HEK293T (cell line): ENCODE measurements around the gene SPRR2G.
A peak's percentile ranks its signal among the peaks of the same experiment; 100 is the strongest.
"Not testable (repeated sequence)": the region's sequence is repeated elsewhere in the genome, so short reads cannot be mapped to it uniquely, and the experiment has no call there.

Source experiments
- CTCF ChIA-PET: fragments of 350-600 bp; formaldehyde crosslinking; extraction: SDS; loops from one replicate; lab custom pipeline; 2021; ENCODE audit warnings: antibody characterized with exemption, inconsistent platforms; lab: Yijun Ruan, JAX
- POLR2A ChIA-PET: fragments of 350-600 bp; formaldehyde crosslinking; extraction: SDS; loops from one replicate; lab custom pipeline; 2020; ENCODE audit warnings: antibody characterized with exemption, inconsistent platforms; lab: Yijun Ruan, JAX
- DNase-seq: peaks from one replicate; pipeline ENCODE4 v3.0.0; 2012; ENCODE audit warnings: mixed read lengths; ENCODE audit errors: extremely low spot score
- ARNT ChIP-seq: fragments of 450-650 bp; IDR thresholded peaks from 2 replicates; pipeline ENCODE4 v1.6.1; 2017; ENCODE audit warnings: mild to moderate bottlenecking
- BHLHE40 ChIP-seq: fragments of 450-650 bp; IDR thresholded peaks from 2 replicates; pipeline ENCODE4 v1.6.1; 2016; ENCODE audit warnings: mild to moderate bottlenecking, moderate library complexity, borderline replicate concordance
- CTBP1 ChIP-seq: fragments of 450-650 bp; IDR thresholded peaks from 2 replicates; pipeline ENCODE4 v1.6.1; 2016; ENCODE audit warnings: borderline replicate concordance
- ELF4 ChIP-seq: fragments of 450-650 bp; IDR thresholded peaks from 2 replicates; pipeline ENCODE4 v1.6.1; 2017; ENCODE audit warnings: antibody characterized with exemption
- FOXA1 ChIP-seq: fragments of 450-650 bp; IDR thresholded peaks from 2 replicates; pipeline ENCODE4 v1.6.1; 2016; ENCODE audit warnings: mild to moderate bottlenecking
- FOXK2 ChIP-seq: fragments of 450-650 bp; IDR thresholded peaks from 2 replicates; pipeline ENCODE4 v1.6.1; 2016; ENCODE audit warnings: mild to moderate bottlenecking
- FOXM1 ChIP-seq: fragments of 450-650 bp; IDR thresholded peaks from 2 replicates; pipeline ENCODE4 v1.6.1; 2017; ENCODE audit warnings: mild to moderate bottlenecking, borderline replicate concordance
- HDGF ChIP-seq: fragments of 450-650 bp; IDR thresholded peaks from 2 replicates; pipeline ENCODE4 v1.6.1; 2017; ENCODE audit warnings: antibody characterized with exemption, borderline replicate concordance
- L3MBTL2 ChIP-seq: fragments of 450-650 bp; conservative IDR thresholded peaks from 2 replicates; pipeline ENCODE4 v1.6.1; 2016; ENCODE audit warnings: mild to moderate bottlenecking
- LEF1 ChIP-seq: fragments of 450-650 bp; IDR thresholded peaks from 2 replicates; pipeline ENCODE4 v1.6.1; 2017; ENCODE audit warnings: mild to moderate bottlenecking, borderline replicate concordance
- NFRKB ChIP-seq: fragments of 450-650 bp; IDR thresholded peaks from 2 replicates; pipeline ENCODE4 v1.6.1; 2016; ENCODE audit warnings: mild to moderate bottlenecking, moderate library complexity
- PKNOX1 ChIP-seq: fragments of 450-650 bp; IDR thresholded peaks from 2 replicates; pipeline ENCODE4 v1.6.1; 2016
- SP1 ChIP-seq: fragments of 450-650 bp; IDR thresholded peaks from 2 replicates; pipeline ENCODE4 v1.6.1; 2017
- SUZ12 ChIP-seq: fragments of 450-650 bp; IDR thresholded peaks from 2 replicates; pipeline ENCODE4 v1.6.1; 2016; ENCODE audit warnings: mild to moderate bottlenecking
- TARDBP ChIP-seq: fragments of 450-650 bp; IDR thresholded peaks from 2 replicates; pipeline ENCODE4 v1.6.1; 2016
- ZNF384 ChIP-seq: fragments of 450-650 bp; IDR thresholded peaks from 2 replicates; pipeline ENCODE4 v1.6.1; 2016

The SPRR2G gene

DNA sequence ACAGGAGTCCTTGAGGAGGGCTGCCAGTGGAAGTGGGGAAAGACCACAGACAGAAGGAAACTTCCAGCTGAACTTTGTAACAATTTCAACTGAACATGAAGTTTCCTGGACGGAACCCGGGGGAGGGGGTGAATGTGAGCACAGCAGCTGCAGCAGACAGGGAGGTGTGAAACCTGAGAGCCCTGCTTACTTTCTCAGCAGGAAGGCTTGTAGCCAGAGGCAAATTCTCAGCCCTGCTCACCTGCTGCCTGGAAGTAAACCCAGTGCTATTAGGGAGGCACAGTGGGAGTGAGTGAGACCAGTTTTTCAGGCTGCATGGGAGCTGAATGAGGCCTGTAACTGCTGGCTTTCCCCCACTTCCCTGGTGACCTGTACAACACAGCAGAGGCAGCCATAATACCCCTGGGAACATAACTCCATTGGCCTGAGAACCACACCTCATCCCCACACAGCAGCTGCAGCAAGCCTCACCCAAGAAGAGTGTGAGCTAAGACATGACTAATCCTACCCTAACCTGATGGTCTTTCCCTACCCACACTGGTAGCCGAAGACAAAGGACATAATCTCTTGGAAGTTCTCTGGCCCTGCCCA is 27.8 kb downstream of the SPRR2G start:
- TF ChIP-seq PKNOX1 (no peak), NFRKB (no peak), LEF1 (no peak), HDGF (no peak), SUZ12 (no peak), FOXA1 (no peak), BHLHE40 (no peak), ARNT (no peak), FOXK2 (no peak), FOXM1 (no peak), L3MBTL2 (no peak), SP1 (no peak), TARDBP (no peak), CTBP1 (no peak), ELF4 (no peak), ZNF384 (no peak)
- DNase-seq = peak; percentile 57
- POLR2A ChIA-PET = no interaction called here
- CTCF ChIA-PET = no interaction called here

- CTCF ChIA-PET = no interaction called here
- TF ChIP-seq SUZ12 = no peak
- no peak for TF ChIP-seq PKNOX1
- TF ChIP-seq LEF1 = no peak
- no peak for TF ChIP-seq FOXM1
- no peak for TF ChIP-seq ZNF384
- no peak for TF ChIP-seq SP1
- TF ChIP-seq TARDBP = no peak
- TF ChIP-seq ARNT = no peak
- TF ChIP-seq FOXK2 = no peak
- TF ChIP-seq HDGF = no peak
- TF ChIP-seq FOXA1 = no peak
- TF ChIP-seq ELF4 = no peak
- no peak for TF ChIP-seq L3MBTL2
- TF ChIP-seq NFRKB = no peak
- POLR2A ChIA-PET = no interaction called here
- DNase-seq = no peak
These were observed 29.7 kb downstream of the SPRR2G start for GRCh38 chr1:153120945-153121344.

DNA sequence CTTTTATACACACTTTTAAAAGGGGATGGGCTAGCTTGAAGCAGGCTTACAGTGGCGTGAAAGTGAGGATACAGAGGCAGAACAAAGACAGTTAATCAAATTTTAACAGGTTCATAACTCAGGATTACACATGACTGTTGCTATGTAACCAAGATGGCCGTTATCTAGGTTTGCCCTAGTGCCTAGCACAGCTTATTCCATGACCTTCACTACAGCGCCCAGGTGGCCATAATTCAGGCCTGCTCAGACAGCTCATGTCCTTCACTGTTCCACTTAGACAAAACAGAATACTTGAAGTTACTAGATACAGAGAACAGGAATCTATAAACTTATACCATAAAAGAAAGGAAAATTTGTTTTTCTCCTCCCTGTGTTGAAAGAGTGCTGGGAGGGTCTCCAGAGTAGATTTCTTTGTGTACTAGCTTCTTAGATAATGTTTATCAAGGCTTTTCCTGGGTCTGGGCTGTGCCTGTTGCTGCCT is 31.2 kb downstream of the SPRR2G start:
- POLR2A ChIA-PET = no interaction called here
- CTCF ChIA-PET = no interaction called here
- no peak for DNase-seq
- TF ChIP-seq HDGF (no peak), NFRKB (no peak), CTBP1 (no peak), PKNOX1 (no peak), FOXA1 (no peak), FOXM1 (no peak), TARDBP (no peak), FOXK2 (no peak), L3MBTL2 (no peak), ZNF384 (no peak), ARNT (no peak), ELF4 (no peak), BHLHE40 (no peak), LEF1 (no peak)

GRCh38 chr1:153115264-153115663 is 35.4 kb downstream of the SPRR2G start:
- CTCF ChIA-PET = interaction anchor here (0.5 kb wide), 1 partner anchor 925 kb away, joined by 3 read pairs; no protein-coding TSS in a partner anchor

GRCh38 chr1:153113416-153113815 is 37.3 kb downstream of the SPRR2G start, which contains the start of gene SPRR2F:
Gene SPRR2F, minus strand, starts transcription at chr1:153113516. Its CDS starts 783 bp downstream, at chr1:153112733.
- no peak for DNase-seq
- TF ChIP-seq L3MBTL2 (no peak), PKNOX1 (no peak), NFRKB (no peak), HDGF (no peak), BHLHE40 (no peak), CTBP1 (no peak), FOXM1 (no peak), TARDBP (no peak), ZNF384 (no peak), SUZ12 (no peak), ARNT (no peak), ELF4 (no peak), FOXA1 (no peak)
- POLR2A ChIA-PET = no interaction called here
- CTCF ChIA-PET = no interaction called here

More at GRCh38 chr1:153115264-153115663, 35.4 kb downstream of the SPRR2G start:
- POLR2A ChIA-PET, DNase-seq: not testable (repeated sequence)

GRCh38 chr1:153112454-153112853 is 38.2 kb downstream of the SPRR2G start:
- CTCF ChIA-PET, DNase-seq, POLR2A ChIA-PET: not testable (repeated sequence)
